A549 (cell line): Measurements from ENCODE around the gene ADI1.

Experiments
- CEBPB ChIP-seq, 2 experiments: fragments of >200 bp in 1 of 2; sonication (Bioruptor Twin) in 1 of 2; formaldehyde crosslinking in 1 of 2; IDR thresholded peaks; 2 replicates each; pipeline ENCODE4 v1.6.1; 2012 to 2016
- CTCF ChIP-seq: fragments of >200 bp; sonication (Bioruptor Twin); formaldehyde crosslinking; IDR thresholded peaks from 3 replicates; pipeline ENCODE4 v1.5.1; 2016
- FOXS1 ChIP-seq: fragments of 250-450 bp; sonication (Bioruptor Pico); IDR thresholded peaks from 2 replicates; pipeline ENCODE4 v1.5.0; 2020; ENCODE audit warnings: mild to moderate bottlenecking, moderate library complexity

DNA sequence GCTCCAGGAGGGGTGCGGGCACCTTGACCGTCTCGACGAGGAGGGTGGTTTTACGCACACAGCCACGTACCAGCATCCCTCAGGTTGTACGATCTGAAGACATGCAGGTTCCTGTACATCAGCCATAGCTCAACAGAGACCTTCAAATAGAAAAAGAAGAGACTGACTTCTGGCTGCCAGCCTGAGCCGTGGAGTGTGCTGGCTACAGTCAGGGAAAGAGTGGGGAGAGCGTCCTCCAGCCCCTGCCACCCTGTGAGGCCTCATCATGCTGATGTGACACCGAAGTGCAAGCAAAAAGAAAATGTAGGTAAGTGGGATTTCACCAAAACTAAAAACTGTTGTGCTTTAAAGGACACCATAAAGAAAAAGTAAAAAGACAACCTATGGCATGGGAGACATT lies 47.0 kb downstream of the ADI1 start:
- no peak for TF ChIP-seq CEBPB (IDR thresholded peaks at IDR 0.05)
- TF ChIP-seq CTCF: no peak
- TF ChIP-seq FOXS1 (CRISPR knock-in tag): no peak
